OCI-LY3 (cell line): ENCODE measurements around the gene AXIN2.

ENCODE experiments used
- CTCF ChIP-seq: fragments of 200-600, 300-600 bp; sonication (generic); IDR thresholded peaks from 2 replicates; pipeline ENCODE4 v1.5.1; 2014; ENCODE audit warnings: antibody characterized with exemption, low read length, low read depth
- EZH2phosphoT487 ChIP-seq: fragments of 200-600 bp; shearing (Covaris generic); IDR thresholded peaks from 2 replicates; pipeline ENCODE4 v1.6.1; 2018; ENCODE audit warnings: antibody characterized with exemption, mixed run types, low read depth

GRCh38 chr17:65547253-65547670 lies 14.2 kb downstream of the AXIN2 start:
- TF ChIP-seq CTCF (no peak), EZH2phosphoT487 (no peak)
